SU-DHL-6 (cell line): ENCODE results near the gene MIA2.
A peak's percentile ranks its signal among the peaks of the same experiment; 100 is the strongest.
"Not testable (repeated sequence)": the region's sequence is repeated elsewhere in the genome, so short reads cannot be mapped to it uniquely, and the experiment has no call there.

Source experiments
- H2AFZ ChIP-seq: fragments of 200-600 bp; sonication (generic); 2 replicates; pipeline ENCODE4 v1.6.1; 2014; ENCODE audit warnings: low read depth, mild to moderate bottlenecking, moderate library complexity, mixed read lengths, antibody characterized with exemption, low read length; ENCODE audit not compliant: severe bottlenecking
- H3F3A ChIP-seq: fragments of 200-600 bp; shearing (Covaris generic); 2 replicates; pipeline ENCODE4 v1.6.0; 2016; ENCODE audit warnings: antibody characterized with exemption, mild to moderate bottlenecking; ENCODE audit not compliant: insufficient read depth
- H3K27ac ChIP-seq: fragments of 200-600 bp; sonication (generic); 2 replicates; pipeline ENCODE4 v1.5.1; 2016; ENCODE audit warnings: low read depth, mild to moderate bottlenecking, low read length, moderate library complexity, mixed read lengths
- H3K27me3 ChIP-seq: fragments of 200-600 bp; sonication (generic), shearing (Covaris generic); 2 replicates; pipeline ENCODE4 v1.6.0; 2014; ENCODE audit warnings: mild to moderate bottlenecking, low read length
- H3K36me3 ChIP-seq: fragments of 200-600 bp; sonication (generic); 2 replicates; pipeline ENCODE4 v1.6.1; 2014; ENCODE audit warnings: mild to moderate bottlenecking, low read length, mixed read lengths
- H3K4me2 ChIP-seq: fragments of 300-600, 200-600 bp; shearing (Covaris generic), sonication (generic); 2 replicates; pipeline ENCODE4 v1.6.0; 2014; ENCODE audit warnings: low read length, low read depth, mild to moderate bottlenecking; ENCODE audit not compliant: poor library complexity, severe bottlenecking
- H3K4me3 ChIP-seq: fragments of 200-600 bp; sonication (generic); 2 replicates; pipeline ENCODE4 v1.5.1; 2014; ENCODE audit warnings: antibody characterized with exemption, low read length, mild to moderate bottlenecking, mixed read lengths; ENCODE audit not compliant: insufficient read depth, poor library complexity, severe bottlenecking
- H3K79me2 ChIP-seq: fragments of 200-600 bp; sonication (generic); 2 replicates; pipeline ENCODE4 v1.6.1; 2014; ENCODE audit warnings: mild to moderate bottlenecking, low read length, moderate library complexity; ENCODE audit not compliant: insufficient read depth
- H3K9ac ChIP-seq: fragments of 200-600 bp; sonication (generic); 2 replicates; pipeline ENCODE4 v1.7.0; 2014; ENCODE audit warnings: mild to moderate bottlenecking, low read length
- H3K9me2 ChIP-seq: fragments of 200-600 bp; sonication (generic); replicated peaks from 2 replicates; pipeline ENCODE4 v1.6.1; 2014; ENCODE audit warnings: low read length; ENCODE audit not compliant: insufficient read depth
- H3K9me3 ChIP-seq: fragments of 200-600 bp; sonication (generic); 2 replicates; pipeline ENCODE4 v1.6.1; 2014; ENCODE audit warnings: low read length, mixed read lengths; ENCODE audit not compliant: insufficient read depth
- H4K20me1 ChIP-seq: fragments of 200-600 bp; sonication (generic); 2 replicates; pipeline ENCODE4 v1.6.1; 2014; ENCODE audit warnings: low read depth, mild to moderate bottlenecking, antibody characterized with exemption, low read length, moderate library complexity, mixed read lengths
- EZH2phosphoT487 ChIP-seq: fragments of 200-600 bp; sonication (generic), shearing (Covaris generic); conservative IDR thresholded peaks from 2 replicates; pipeline ENCODE4 v1.6.1; 2018; ENCODE audit warnings: mild to moderate bottlenecking, antibody characterized with exemption, low read length, moderate library complexity, mixed read lengths
- TF ChIP-seq, protein P1 (sequence below): fragments of 200-600 bp; sonication (generic); IDR thresholded peaks from one replicate; pipeline ENCODE4 v1.5.1; 2017; ENCODE audit warnings: antibody characterized with exemption, mild to moderate bottlenecking, low read length, moderate library complexity; ENCODE audit not compliant: insufficient read depth, poor library complexity, severe bottlenecking

Gene MIA2

DNA sequence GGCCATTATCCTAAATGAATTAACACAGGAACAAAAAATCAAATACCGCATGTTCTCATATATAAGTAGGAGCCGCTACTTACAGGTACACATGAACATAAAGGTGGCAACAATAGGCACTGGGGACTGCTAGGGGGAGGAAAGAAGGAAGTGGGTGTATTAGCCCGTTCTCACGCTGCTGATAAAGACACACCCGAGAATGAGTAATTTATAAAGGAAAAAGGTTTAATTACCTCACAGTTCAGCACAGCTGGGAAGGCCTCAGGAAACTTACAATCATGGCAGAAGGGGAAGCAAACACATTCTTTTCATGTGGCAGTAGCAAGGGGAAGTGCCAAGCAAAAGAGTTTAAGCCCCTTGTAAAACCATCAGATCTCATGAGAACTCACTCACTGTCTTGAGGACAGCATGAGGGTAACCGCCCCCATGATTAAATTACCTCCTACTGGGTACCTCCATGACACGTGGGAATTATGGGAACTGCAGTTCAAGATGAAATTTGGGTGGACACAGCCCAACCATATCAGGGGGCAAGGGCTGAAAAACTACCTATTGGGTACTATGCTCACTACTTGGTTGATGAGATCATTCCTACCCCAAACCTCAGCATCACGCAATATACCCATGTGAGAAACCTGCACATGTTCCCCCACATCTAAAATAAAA is 16.4 kb upstream of the MIA2 start:
- Histone ChIP-seq H3K27me3 (no peaks in the 10 kb centered on the region), H3F3A (no peaks in the 10 kb centered on the region), H3K36me3 (no peaks in the 10 kb centered on the region), H3K9me3 (no peaks in the 10 kb centered on the region), H2AFZ (no peak overlapping the region), H3K9ac (no peak overlapping the region), H3K9me2 (no peaks in the 10 kb centered on the region), H4K20me1 (no peaks in the 10 kb centered on the region), H3K4me3 (no peak overlapping the region), H3K79me2 (no peaks in the 10 kb centered on the region), H3K4me2 (no peak overlapping the region), H3K27ac (no peak overlapping the region)
- no peak for TF ChIP-seq EZH2phosphoT487
- TF ChIP-seq, protein P1, sequence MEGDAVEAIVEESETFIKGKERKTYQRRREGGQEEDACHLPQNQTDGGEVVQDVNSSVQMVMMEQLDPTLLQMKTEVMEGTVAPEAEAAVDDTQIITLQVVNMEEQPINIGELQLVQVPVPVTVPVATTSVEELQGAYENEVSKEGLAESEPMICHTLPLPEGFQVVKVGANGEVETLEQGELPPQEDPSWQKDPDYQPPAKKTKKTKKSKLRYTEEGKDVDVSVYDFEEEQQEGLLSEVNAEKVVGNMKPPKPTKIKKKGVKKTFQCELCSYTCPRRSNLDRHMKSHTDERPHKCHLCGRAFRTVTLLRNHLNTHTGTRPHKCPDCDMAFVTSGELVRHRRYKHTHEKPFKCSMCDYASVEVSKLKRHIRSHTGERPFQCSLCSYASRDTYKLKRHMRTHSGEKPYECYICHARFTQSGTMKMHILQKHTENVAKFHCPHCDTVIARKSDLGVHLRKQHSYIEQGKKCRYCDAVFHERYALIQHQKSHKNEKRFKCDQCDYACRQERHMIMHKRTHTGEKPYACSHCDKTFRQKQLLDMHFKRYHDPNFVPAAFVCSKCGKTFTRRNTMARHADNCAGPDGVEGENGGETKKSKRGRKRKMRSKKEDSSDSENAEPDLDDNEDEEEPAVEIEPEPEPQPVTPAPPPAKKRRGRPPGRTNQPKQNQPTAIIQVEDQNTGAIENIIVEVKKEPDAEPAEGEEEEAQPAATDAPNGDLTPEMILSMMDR = no peak

DNA sequence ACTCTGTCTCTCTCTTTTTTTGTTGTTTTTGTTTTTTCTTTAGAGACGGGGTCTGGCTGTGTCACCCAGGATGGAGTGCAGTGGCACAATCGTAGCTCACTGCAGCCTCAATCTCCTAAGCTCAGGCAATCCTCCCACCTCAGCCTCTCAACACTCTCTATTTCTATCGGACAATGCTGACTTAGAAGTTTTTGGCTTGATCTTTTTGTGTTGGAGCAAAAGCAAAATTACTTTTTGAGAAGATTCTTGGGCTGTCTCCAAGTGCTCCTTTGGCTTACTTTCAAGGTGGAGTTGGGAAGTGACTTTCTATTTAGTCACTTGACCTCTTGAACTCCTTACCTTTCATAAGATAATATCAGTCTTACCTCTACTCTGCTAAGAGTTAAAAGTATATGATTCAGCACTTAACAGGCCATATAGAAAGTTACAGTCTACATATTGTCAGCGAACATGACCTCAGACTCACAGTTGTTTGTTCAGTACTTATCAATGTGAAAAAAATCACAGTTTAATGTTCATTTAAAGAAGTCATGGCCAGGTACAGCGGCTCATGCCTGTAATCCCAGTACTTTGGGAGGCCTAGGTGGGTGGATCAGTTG is 15.4 kb upstream of the MIA2 start:
- Histone ChIP-seq H3K9me3 (no peaks in the 10 kb centered on the region), H3K27ac (no peak overlapping the region), H2AFZ (no peak overlapping the region), H3K9ac (no peak overlapping the region), H3K4me2 (no peak overlapping the region), H3K36me3 (no peaks in the 10 kb centered on the region), H3K79me2 (no peaks in the 10 kb centered on the region), H3K9me2 (no peaks in the 10 kb centered on the region), H3K27me3 (no peaks in the 10 kb centered on the region), H4K20me1 (no peaks in the 10 kb centered on the region), H3K4me3 (no peak overlapping the region), H3F3A (no peaks in the 10 kb centered on the region)
- TF ChIP-seq, protein P1 = no peak
- no peak for TF ChIP-seq EZH2phosphoT487

DNA sequence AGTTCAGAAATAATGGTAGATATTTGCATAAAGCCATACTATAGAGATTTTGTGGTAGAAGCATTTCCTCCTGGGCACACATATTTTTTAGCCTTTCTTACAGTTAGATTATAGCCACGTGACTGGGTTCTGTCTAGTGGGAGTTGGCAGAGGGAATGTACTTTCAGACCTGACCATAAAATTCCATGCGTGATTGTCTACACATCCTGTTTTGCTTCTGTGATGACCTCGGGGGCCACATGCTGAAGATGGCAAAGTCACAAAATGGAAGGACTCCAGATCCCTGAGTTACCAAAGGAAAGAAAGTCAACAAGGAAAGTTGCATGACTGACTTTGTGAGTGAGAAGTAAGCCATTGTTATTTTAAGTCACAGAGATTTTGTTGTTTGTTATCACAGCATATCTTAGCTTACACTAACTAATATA is 14.6 kb upstream of the MIA2 start:
- H3K27ac ChIP-seq = no peak overlapping the region
- H3K4me2 ChIP-seq = no peak overlapping the region
- H3K4me3 ChIP-seq = no peak overlapping the region
- H3K9me3 ChIP-seq = no peaks in the 10 kb centered on the region
- H3K9me2 ChIP-seq = no peaks in the 10 kb centered on the region
- H3F3A ChIP-seq = no peaks in the 10 kb centered on the region
- H4K20me1 ChIP-seq = no peaks in the 10 kb centered on the region
- H2AFZ ChIP-seq = peak overlapping the region; percentile 56
- TF ChIP-seq, protein P1 = no peak
- no peak for TF ChIP-seq EZH2phosphoT487
- no peaks in the 10 kb centered on the region for H3K79me2 ChIP-seq
- no peaks in the 10 kb centered on the region for H3K27me3 ChIP-seq
- H3K36me3 ChIP-seq = no peaks in the 10 kb centered on the region
- no peak overlapping the region for H3K9ac ChIP-seq

DNA sequence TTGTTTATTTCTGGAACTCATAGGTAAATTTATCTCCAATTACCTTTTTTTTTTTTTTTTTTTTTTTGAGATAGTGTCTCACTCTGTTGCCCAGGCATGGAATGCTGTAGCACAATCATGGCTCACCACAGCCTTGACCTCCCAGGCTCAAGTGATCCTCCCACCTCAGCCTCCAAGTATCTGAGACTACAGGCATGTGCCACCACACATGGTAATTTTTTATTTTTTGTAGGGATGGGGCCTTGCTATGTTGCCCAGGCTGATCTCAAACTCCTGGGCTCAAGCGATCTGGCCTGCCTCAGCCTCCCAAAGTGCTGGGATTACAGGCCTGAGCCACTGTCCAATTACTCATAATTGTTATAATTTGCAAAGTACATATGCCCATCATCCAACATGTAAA is 13.2 kb upstream of the MIA2 start:
- H3K9me2 ChIP-seq, H3K4me2 ChIP-seq, H3K9ac ChIP-seq, H3K27ac ChIP-seq, H3K4me3 ChIP-seq, H3F3A ChIP-seq, H3K27me3 ChIP-seq, H3K36me3 ChIP-seq, H3K79me2 ChIP-seq, H3K9me3 ChIP-seq, H4K20me1 ChIP-seq, H2AFZ ChIP-seq: not testable (repeated sequence)
